Activated naive CD8-positive, alpha-beta T cell treated with anti-CD3 and anti-CD28 coated beads, Interleukin-2, amount 10 ng/mL, durations not matched to agents 7 days and 5 days (primary cell): ENCODE measurements around the gene ZBTB11. TPM values are rescaled to one million over a fixed set of nuclear protein-coding genes. Genes with fewer than 3 reads are reported as not detected.
"Not testable (repeated sequence)": the region's sequence is repeated elsewhere in the genome, so short reads cannot be mapped to it uniquely, and the experiment has no call there.

ENCODE experiments used
- ATAC-seq: fragments of 150-1000 bp; cut with Tn5 transposase; one replicate; pipeline ENCODE4 v1.10.0; 2021; ENCODE audit warnings: low read depth, moderate library complexity
- POLR2A ChIA-PET: fragments of 350-600 bp; sonication (Branson Sonifier 250); formaldehyde crosslinking; loops from one replicate; lab custom pipeline; 2021; ENCODE audit warnings: antibody characterized with exemption; lab: Charles Lee
- DNase-seq: peaks from one replicate; pipeline ENCODE4 v3.0.0; 2021
- H3K27ac Mint-ChIP-seq: one replicate; pipeline ENCODE4 v1.8.0; 2022; ENCODE audit warnings: mild to moderate bottlenecking, mixed read lengths
- H3K27me3 Mint-ChIP-seq: one replicate; pipeline ENCODE4 v1.8.0; 2022; ENCODE audit warnings: mild to moderate bottlenecking, moderate library complexity, mixed read lengths
- H3K36me3 Mint-ChIP-seq: one replicate; pipeline ENCODE4 v1.8.0; 2021; ENCODE audit warnings: mild to moderate bottlenecking, mixed read lengths
- H3K4me1 Mint-ChIP-seq: one replicate; pipeline ENCODE4 v1.8.0; 2021; ENCODE audit warnings: mixed read lengths
- H3K4me3 Mint-ChIP-seq: one replicate; pipeline ENCODE4 v1.8.0; 2022; ENCODE audit warnings: mild to moderate bottlenecking, moderate library complexity, mixed read lengths
- H3K9me3 Mint-ChIP-seq: one replicate; pipeline ENCODE4 v1.8.0; 2021; ENCODE audit warnings: mixed read lengths
- total RNA-seq, 2 experiments: library from RNA; stranded (reverse); gene quantifications; one replicate each; pipeline ENCODE4 v1.2.3, GENCODE V29; 2021

Gene ZBTB11
- total RNA-seq, 2 experiments from 2014 or later: 35.0 to 35.3 TPM

DNA sequence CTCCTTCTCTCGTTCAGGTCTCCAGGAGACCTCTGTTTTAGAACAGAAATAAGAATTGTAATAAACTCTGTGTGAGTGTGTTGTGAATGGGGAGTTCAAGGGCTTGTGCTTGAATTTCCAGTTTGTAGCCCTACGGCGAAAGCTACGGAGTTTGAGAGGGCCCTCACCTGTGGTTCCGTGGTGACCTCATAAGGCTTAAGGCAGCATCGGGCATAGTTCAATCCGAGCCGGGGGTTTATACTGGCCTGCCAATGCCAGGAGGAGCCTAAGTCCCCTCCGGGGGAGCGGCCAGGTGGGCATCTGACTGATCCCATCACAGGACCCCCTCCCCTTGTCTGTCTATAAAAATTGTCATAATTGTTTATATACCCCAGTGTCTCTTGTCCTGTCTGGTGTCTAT, 43.7 kb downstream of the ZBTB11 start:
- H3K4me3 Mint-ChIP-seq: no peak overlapping the region
- no peak for ATAC-seq
- H3K36me3 Mint-ChIP-seq: no peaks in the 10 kb centered on the region
- no peak overlapping the region for H3K27ac Mint-ChIP-seq
- peaks cover 2% of the 10 kb centered on the region for H3K4me1 Mint-ChIP-seq
- DNase-seq: no peak
- no peaks in the 10 kb centered on the region for H3K9me3 Mint-ChIP-seq
- no peaks in the 10 kb centered on the region for H3K27me3 Mint-ChIP-seq
- POLR2A ChIA-PET: no interaction called here

DNA sequence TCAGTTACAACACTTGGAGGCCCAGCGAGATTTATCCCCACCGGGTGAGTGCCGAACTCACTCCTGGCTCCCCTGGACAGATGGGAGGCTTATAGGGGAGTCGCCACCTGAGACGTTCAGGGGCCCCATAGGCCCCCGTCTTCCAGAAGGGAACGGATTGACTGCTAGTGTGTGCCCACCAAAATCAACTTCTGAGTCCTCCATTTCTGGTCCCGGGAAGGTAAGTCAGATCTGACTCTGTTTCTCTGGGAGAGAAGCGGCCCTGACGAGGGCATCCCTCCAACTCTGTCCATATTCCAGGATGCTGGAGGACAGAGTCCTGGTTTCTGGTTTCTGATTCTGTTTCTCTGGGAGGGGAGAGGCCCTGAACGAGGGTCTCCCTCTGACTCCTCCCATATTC, 44.3 kb downstream of the ZBTB11 start:
- ATAC-seq (no peak), DNase-seq (no peak)
- Mint-ChIP-seq H3K36me3 (no peaks in the 10 kb centered on the region), H3K27ac (no peak overlapping the region), H3K4me3 (no peak overlapping the region), H3K27me3 (no peaks in the 10 kb centered on the region), H3K9me3 (no peaks in the 10 kb centered on the region), H3K4me1 (peaks cover 2% of the 10 kb centered on the region)
- POLR2A ChIA-PET: no interaction called here

GRCh38 chr3:101631959-101632358, 45.0 kb downstream of the ZBTB11 start:
- H3K4me3 Mint-ChIP-seq, H3K27ac Mint-ChIP-seq, POLR2A ChIA-PET, H3K36me3 Mint-ChIP-seq, H3K4me1 Mint-ChIP-seq, H3K27me3 Mint-ChIP-seq, ATAC-seq, DNase-seq, H3K9me3 Mint-ChIP-seq: not testable (repeated sequence)

- no peak for DNase-seq
- Mint-ChIP-seq H3K27ac (no peak overlapping the region), H3K27me3 (no peaks in the 10 kb centered on the region), H3K36me3 (no peaks in the 10 kb centered on the region), H3K9me3 (no peaks in the 10 kb centered on the region), H3K4me3 (no peak overlapping the region), H3K4me1 (peaks cover under 1% of the 10 kb centered on the region)
- POLR2A ChIA-PET: no interaction called here
- ATAC-seq: no peak
These were observed 45.7 kb downstream of the ZBTB11 start for GRCh38 chr3:101631098-101631796.

- POLR2A ChIA-PET: no interaction called here
These were observed 47.7 kb downstream of the ZBTB11 start for GRCh38 chr3:101629219-101629618.

GRCh38 chr3:101625879-101626278, 51.1 kb downstream of the ZBTB11 start:
- no peak for ATAC-seq
- peaks cover 7% of the 10 kb centered on the region for H3K36me3 Mint-ChIP-seq
- H3K27ac Mint-ChIP-seq: no peak overlapping the region
- no peak for DNase-seq
- POLR2A ChIA-PET: no interaction called here
- peaks cover 8% of the 10 kb centered on the region for H3K9me3 Mint-ChIP-seq
- no peaks in the 10 kb centered on the region for H3K27me3 Mint-ChIP-seq
- H3K4me3 Mint-ChIP-seq: no peak overlapping the region
- H3K4me1 Mint-ChIP-seq: no peaks in the 10 kb centered on the region

More at GRCh38 chr3:101629219-101629618, 47.7 kb downstream of the ZBTB11 start:
- H3K4me1 Mint-ChIP-seq: no peaks in the 10 kb centered on the region
- DNase-seq: no peak
- H3K4me3 Mint-ChIP-seq: no peak overlapping the region
- peaks cover 5% of the 10 kb centered on the region for H3K36me3 Mint-ChIP-seq
- peaks cover 6% of the 10 kb centered on the region for H3K9me3 Mint-ChIP-seq
- ATAC-seq: no peak
- H3K27me3 Mint-ChIP-seq: no peaks in the 10 kb centered on the region
- H3K27ac Mint-ChIP-seq: no peak overlapping the region

- DNase-seq (no peak), ATAC-seq (no peak)
- H3K4me3 Mint-ChIP-seq: no peak overlapping the region
- POLR2A ChIA-PET: interaction anchor here (0.8 kb wide), 1 partner anchor 51 kb away, joined by 5 read pairs; the partner anchor contains the start of gene PCNP
- no peak overlapping the region for H3K27ac Mint-ChIP-seq
- peaks cover 8% of the 10 kb centered on the region for H3K9me3 Mint-ChIP-seq
- H3K4me1 Mint-ChIP-seq: no peaks in the 10 kb centered on the region
- no peaks in the 10 kb centered on the region for H3K27me3 Mint-ChIP-seq
- peaks cover 7% of the 10 kb centered on the region for H3K36me3 Mint-ChIP-seq
These were observed 52.1 kb downstream of the ZBTB11 start for GRCh38 chr3:101624857-101625256.

DNA sequence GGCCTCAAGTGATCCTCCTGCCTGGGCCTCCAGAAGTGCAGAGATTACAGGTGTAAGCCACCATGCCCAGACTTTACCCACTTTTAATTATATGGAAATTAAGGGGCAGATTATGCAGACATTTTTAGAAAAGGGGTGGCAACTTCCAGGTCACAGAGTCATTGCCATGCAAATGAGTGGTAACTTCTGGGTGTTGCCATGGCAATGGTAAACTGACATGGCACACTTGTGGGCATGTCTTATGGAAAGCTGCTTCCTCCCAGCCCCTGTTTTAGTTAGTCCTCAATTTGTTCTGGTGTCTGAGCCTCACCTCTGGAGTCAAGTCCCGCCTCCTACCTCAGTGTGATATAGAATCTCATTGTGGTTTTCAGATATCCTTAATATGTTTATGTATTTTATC, 53.3 kb downstream of the ZBTB11 start:
- no peaks in the 10 kb centered on the region for H3K27me3 Mint-ChIP-seq
- H3K4me3 Mint-ChIP-seq: no peak overlapping the region
- no peak overlapping the region for H3K27ac Mint-ChIP-seq
- DNase-seq (no peak), ATAC-seq (no peak)
- H3K9me3 Mint-ChIP-seq: peaks cover 9% of the 10 kb centered on the region
- POLR2A ChIA-PET: no interaction called here
- H3K36me3 Mint-ChIP-seq: peaks cover 7% of the 10 kb centered on the region
- no peaks in the 10 kb centered on the region for H3K4me1 Mint-ChIP-seq

DNA sequence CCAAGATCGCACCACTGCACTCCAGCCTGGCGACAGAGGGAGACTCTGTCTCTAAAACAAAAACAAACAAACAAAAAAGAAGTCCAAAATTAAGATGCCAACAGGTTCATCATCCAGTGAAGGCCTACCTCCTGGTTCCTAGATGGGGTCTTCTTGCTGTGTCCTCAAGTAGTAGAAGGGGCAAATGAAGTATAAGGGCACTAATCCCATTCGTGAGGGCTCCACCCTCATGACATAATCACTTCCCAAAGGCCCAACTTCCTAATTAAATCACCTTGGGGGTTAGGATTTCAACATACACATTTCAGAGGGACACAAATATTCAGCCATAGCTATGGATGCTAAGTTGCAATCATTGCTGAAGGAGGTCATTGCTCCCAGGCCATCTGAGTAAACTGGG, 57.2 kb downstream of the ZBTB11 start:
- Mint-ChIP-seq H3K27me3 (no peaks in the 10 kb centered on the region), H3K36me3 (peaks cover 2% of the 10 kb centered on the region), H3K9me3 (peaks cover 4% of the 10 kb centered on the region), H3K4me1 (no peaks in the 10 kb centered on the region), H3K27ac (no peak overlapping the region), H3K4me3 (no peak overlapping the region)
- DNase-seq (no peak), ATAC-seq (no peak)
- POLR2A ChIA-PET: no interaction called here

GRCh38 chr3:101618726-101619125, 58.2 kb downstream of the ZBTB11 start:
- POLR2A ChIA-PET: no interaction called here
- no peak for ATAC-seq
- no peaks in the 10 kb centered on the region for H3K27me3 Mint-ChIP-seq

DNA sequence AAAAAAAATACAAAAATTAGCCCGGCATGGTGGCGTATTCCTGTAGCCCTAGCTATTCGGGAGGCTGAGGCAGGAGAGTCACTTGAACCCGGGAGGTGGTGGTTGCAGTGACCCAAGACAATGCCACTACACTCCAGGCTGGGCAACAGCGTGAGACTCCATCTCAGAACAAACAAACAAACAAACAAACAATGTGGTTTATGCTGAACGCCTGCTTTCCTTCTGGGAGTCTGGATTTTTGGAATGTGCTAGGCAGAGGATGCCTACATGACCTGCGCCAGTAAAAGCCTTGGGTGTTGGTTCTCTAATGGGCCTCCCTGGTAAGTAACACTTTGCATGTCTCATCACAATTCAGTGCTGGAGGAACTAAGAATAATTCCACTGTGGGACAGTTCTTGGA, 59.5 kb downstream of the ZBTB11 start:
- no peak for ATAC-seq
- Mint-ChIP-seq H3K4me1 (no peaks in the 10 kb centered on the region), H3K9me3 (peaks cover 2% of the 10 kb centered on the region), H3K36me3 (peaks cover 2% of the 10 kb centered on the region), H3K27me3 (no peaks in the 10 kb centered on the region), H3K27ac (no peak overlapping the region), H3K4me3 (no peak overlapping the region)
- DNase-seq: no peak
- POLR2A ChIA-PET: no interaction called here

More at GRCh38 chr3:101618726-101619125, 58.2 kb downstream of the ZBTB11 start:
- H3K36me3 Mint-ChIP-seq: peaks cover 2% of the 10 kb centered on the region
- no peaks in the 10 kb centered on the region for H3K4me1 Mint-ChIP-seq
- no peak for DNase-seq
- no peak overlapping the region for H3K27ac Mint-ChIP-seq
- H3K9me3 Mint-ChIP-seq: peaks cover 2% of the 10 kb centered on the region
- H3K4me3 Mint-ChIP-seq: no peak overlapping the region

GRCh38 chr3:101615525-101615924, 61.4 kb downstream of the ZBTB11 start:
- Mint-ChIP-seq H3K9me3 (peaks cover 2% of the 10 kb centered on the region), H3K27me3 (no peaks in the 10 kb centered on the region), H3K27ac (no peak overlapping the region), H3K36me3 (no peaks in the 10 kb centered on the region), H3K4me3 (no peak overlapping the region), H3K4me1 (no peaks in the 10 kb centered on the region)
- DNase-seq (no peak), ATAC-seq (no peak)
- POLR2A ChIA-PET: no interaction called here

GRCh38 chr3:101613014-101613413, 63.9 kb downstream of the ZBTB11 start:
- H3K27ac Mint-ChIP-seq, H3K9me3 Mint-ChIP-seq, H3K27me3 Mint-ChIP-seq, ATAC-seq, DNase-seq, H3K4me3 Mint-ChIP-seq, H3K4me1 Mint-ChIP-seq, POLR2A ChIA-PET, H3K36me3 Mint-ChIP-seq: not testable (repeated sequence)

DNA sequence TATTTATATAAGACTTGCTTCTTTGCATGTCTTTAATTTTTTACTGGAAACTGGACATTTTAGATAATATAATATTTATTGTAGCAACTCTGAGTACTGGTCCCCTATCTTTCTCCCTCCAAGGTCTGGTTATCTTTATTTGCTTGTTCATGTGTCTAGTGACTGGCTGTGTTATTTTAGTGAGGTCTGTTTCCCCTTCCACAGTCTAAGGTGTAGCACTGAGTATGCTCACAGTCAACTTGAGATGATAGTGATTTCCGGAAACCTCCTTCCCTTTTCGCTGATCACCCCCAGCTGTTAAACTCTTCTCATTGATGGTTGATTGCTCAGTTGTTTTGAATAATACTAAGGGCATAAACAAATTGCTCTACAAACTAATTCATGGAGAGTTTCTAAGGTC, 65.9 kb downstream of the ZBTB11 start:
- Mint-ChIP-seq H3K9me3 (no peaks in the 10 kb centered on the region), H3K36me3 (no peaks in the 10 kb centered on the region), H3K4me3 (no peak overlapping the region), H3K4me1 (no peaks in the 10 kb centered on the region), H3K27ac (no peak overlapping the region), H3K27me3 (no peaks in the 10 kb centered on the region)
- POLR2A ChIA-PET: no interaction called here
- ATAC-seq (no peak), DNase-seq (no peak)
